K562 (cell line): Measurements from ENCODE around the gene TMEM184B. TPM values are rescaled to one million over a fixed set of nuclear protein-coding genes. Genes with fewer than 3 reads are reported as not detected.
A peak's percentile ranks its signal among the peaks of the same experiment; 100 is the strongest.

Experiments used
- PHB2 ChIP-seq: fragments of 450-650 bp; IDR thresholded peaks from 2 replicates; pipeline ENCODE4 v1.6.1; 2017; ENCODE audit warnings: low read depth
- PURB ChIP-seq: sonication (generic); formaldehyde crosslinking; IDR thresholded peaks from 2 replicates; pipeline ENCODE4 v1.9.0; 2021; ENCODE audit warnings: low read depth, mild to moderate bottlenecking, missing genetic modification reagents
- RAD21 ChIP-seq, 2 experiments: fragments of 250-450 bp in 1 of 2; fragments of 450-650 bp in 1 of 2; sonication (Bioruptor Pico) in 1 of 2; formaldehyde crosslinking in 1 of 2; IDR thresholded peaks in 1 of 2; conservative IDR thresholded peaks in 1 of 2; 2 replicates each; pipeline versions ENCODE4 v1.4.0 to v1.8.0; 2020 to 2022; ENCODE audit warnings: mild to moderate bottlenecking in 2 of 2, moderate library complexity in 1 of 2
- SMC3 ChIP-seq: conservative IDR thresholded peaks from 2 replicates; pipeline ENCODE4 v1.6.1; 2011; ENCODE audit warnings: low read depth, low read length, improper control_type of control experiment; ENCODE audit not compliant: insufficient read depth
- TOE1 ChIP-seq, 2 experiments: fragments of 450-650 bp in 1 of 2; sonication (generic) in 1 of 2; formaldehyde crosslinking in 1 of 2; IDR thresholded peaks; 2 replicates each; pipeline versions ENCODE4 v1.7.1 to v1.8.0; 2016 to 2022; ENCODE audit warnings: borderline replicate concordance in 2 of 2, mild to moderate bottlenecking in 2 of 2, antibody characterized with exemption in 1 of 2, inconsistent platforms in 1 of 2, low read depth in 1 of 2, missing genetic modification reagents in 1 of 2, moderate library complexity in 1 of 2
- YY1 ChIP-seq, 3 experiments: IDR thresholded peaks; 2 replicates each; pipeline ENCODE4 v1.6.1; 2011; ENCODE audit warnings: low read length in 2 of 3, mild to moderate bottlenecking in 2 of 3, moderate library complexity in 2 of 3, borderline replicate concordance in 1 of 3, control low read depth in 1 of 3, low read depth in 1 of 3; ENCODE audit not compliant: insufficient read depth in 3 of 3, insufficient replicate concordance in 2 of 3, control insufficient read depth in 1 of 3, insufficient read length in 1 of 3; ENCODE audit errors: extremely low read depth in 1 of 3
- ZNF124 ChIP-seq: sonication (generic); formaldehyde crosslinking; IDR thresholded peaks from 2 replicates; pipeline ENCODE4 v1.8.1; 2022; ENCODE audit warnings: missing genetic modification reagents
- ZNF239 ChIP-seq: fragments of 250-450 bp; sonication (Bioruptor Pico); IDR thresholded peaks from 2 replicates; pipeline ENCODE4 v1.4.0; 2020; ENCODE audit warnings: mild to moderate bottlenecking
- polyA plus RNA-seq, 8 experiments: library from polyadenylated mRNA; depleted of rRNA in 4 of 8; stranded (reverse) in 5 of 8; unstranded in 3 of 8; fragments of >200 nt; fragmentation: Nextera tagmentation in 2 of 8; fragmentation: Illumina TruSeq in 1 of 8; extraction: Ambion mirVana in 2 of 8; extraction: Trizol in 1 of 8; gene quantifications; 2 replicates each; pipeline versions ENCODE4 v1.2.1 to v1.2.3, GENCODE V29; 2011 to 2014; ENCODE audit warnings: inconsistent platforms in 1 of 8, missing spikeins in 1 of 8
- total RNA-seq, 7 experiments: library from RNA; depleted of rRNA in 6 of 7; stranded (reverse); fragments of >200 nt in 6 of 7; fragmentation: Illumina TruSeq in 2 of 7; extraction: Trizol in 2 of 7; gene quantifications; 2 replicates each; pipeline versions ENCODE4 v1.2.1 to v1.2.3, GENCODE V29; 2011 to 2021; ENCODE audit warnings: low replicate concordance in 1 of 7
- TF ChIP-seq, protein P1 (sequence below), 2 experiments: fragments of 450-650 bp in 1 of 2; sonication (generic) in 1 of 2; formaldehyde crosslinking in 1 of 2; IDR thresholded peaks; 2 replicates each; pipeline versions ENCODE4 v1.7.1 to v1.9.0; 2016 to 2022; ENCODE audit warnings: inconsistent platforms in 1 of 2, mild to moderate bottlenecking in 1 of 2, missing genetic modification reagents in 1 of 2
- TF ChIP-seq, protein P2 (sequence below), 2 experiments: fragments of 450-650 bp in 1 of 2; sonication (generic) in 1 of 2; formaldehyde crosslinking in 1 of 2; IDR thresholded peaks in 1 of 2; conservative IDR thresholded peaks in 1 of 2; 2 replicates each; pipeline versions ENCODE4 v1.6.1 to v1.8.1; 2016 to 2023; ENCODE audit warnings: mild to moderate bottlenecking in 2 of 2, moderate library complexity in 2 of 2, inconsistent platforms in 1 of 2, missing genetic modification reagents in 1 of 2
- TF ChIP-seq, protein P3 (sequence below), 2 experiments: fragments of 250-450 bp in 1 of 2; fragments of 450-650 bp in 1 of 2; sonication (Bioruptor Pico) in 1 of 2; IDR thresholded peaks; 2 replicates each; pipeline versions ENCODE4 v1.6.1 to v1.8.0; 2016 to 2021; ENCODE audit warnings: mild to moderate bottlenecking in 2 of 2, moderate library complexity in 2 of 2, missing compliant biosample characterization in 1 of 2, missing genetic modification characterization in 1 of 2

TMEM184B gene
- total and polyA plus RNA-seq, 9 of the 15 experiments (the other 6 are each of a cell fraction or from before 2014, with no cell fraction given), result 0.31 to 25.1 (median 6.2) TPM

DNA sequence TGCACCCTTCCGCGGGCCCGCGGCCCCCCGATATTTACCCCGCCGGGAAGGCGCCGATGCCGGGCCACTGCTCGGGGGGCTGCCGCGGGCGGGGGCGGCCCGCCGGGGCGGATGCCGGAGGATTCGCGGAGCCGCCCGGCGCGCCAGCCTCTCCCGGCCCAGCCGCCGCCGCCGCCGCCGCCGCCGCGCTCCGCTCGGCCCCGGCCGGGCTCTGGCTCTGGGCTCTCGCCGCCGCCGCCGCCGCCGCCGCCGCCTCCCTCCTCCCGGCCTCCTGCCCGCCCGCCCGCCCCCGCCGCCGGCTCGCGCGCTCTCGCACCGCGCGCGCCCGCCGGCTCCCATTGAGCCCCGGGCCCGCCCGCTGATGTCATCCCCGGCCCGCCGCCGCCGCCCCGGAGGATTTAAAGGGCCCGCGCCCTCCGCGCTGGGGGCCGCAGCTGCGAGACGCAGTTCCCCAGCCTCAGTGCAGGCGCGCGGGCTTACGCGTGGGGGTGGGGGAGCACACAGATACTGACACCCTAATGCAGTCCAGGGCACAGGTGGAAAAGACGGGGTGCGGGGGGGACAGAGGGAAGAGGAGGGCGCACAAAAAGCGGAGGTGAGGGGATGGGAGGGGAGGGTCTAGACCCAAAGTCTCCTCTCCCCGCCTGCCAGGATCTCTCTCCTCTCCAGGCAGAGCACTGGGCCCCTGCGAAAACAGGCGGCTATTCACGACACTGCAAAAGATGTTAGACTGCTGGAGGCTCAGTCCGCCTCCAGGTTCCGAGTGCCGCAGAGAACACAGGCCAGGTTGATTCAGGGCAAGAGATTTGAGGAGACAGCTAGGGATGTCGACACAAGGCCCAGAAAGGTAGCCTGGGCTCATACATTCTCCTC lies 44.5 kb upstream of the TMEM184B start, which contains the start of gene CSNK1E (continued):
- TF ChIP-seq, protein P1, sequence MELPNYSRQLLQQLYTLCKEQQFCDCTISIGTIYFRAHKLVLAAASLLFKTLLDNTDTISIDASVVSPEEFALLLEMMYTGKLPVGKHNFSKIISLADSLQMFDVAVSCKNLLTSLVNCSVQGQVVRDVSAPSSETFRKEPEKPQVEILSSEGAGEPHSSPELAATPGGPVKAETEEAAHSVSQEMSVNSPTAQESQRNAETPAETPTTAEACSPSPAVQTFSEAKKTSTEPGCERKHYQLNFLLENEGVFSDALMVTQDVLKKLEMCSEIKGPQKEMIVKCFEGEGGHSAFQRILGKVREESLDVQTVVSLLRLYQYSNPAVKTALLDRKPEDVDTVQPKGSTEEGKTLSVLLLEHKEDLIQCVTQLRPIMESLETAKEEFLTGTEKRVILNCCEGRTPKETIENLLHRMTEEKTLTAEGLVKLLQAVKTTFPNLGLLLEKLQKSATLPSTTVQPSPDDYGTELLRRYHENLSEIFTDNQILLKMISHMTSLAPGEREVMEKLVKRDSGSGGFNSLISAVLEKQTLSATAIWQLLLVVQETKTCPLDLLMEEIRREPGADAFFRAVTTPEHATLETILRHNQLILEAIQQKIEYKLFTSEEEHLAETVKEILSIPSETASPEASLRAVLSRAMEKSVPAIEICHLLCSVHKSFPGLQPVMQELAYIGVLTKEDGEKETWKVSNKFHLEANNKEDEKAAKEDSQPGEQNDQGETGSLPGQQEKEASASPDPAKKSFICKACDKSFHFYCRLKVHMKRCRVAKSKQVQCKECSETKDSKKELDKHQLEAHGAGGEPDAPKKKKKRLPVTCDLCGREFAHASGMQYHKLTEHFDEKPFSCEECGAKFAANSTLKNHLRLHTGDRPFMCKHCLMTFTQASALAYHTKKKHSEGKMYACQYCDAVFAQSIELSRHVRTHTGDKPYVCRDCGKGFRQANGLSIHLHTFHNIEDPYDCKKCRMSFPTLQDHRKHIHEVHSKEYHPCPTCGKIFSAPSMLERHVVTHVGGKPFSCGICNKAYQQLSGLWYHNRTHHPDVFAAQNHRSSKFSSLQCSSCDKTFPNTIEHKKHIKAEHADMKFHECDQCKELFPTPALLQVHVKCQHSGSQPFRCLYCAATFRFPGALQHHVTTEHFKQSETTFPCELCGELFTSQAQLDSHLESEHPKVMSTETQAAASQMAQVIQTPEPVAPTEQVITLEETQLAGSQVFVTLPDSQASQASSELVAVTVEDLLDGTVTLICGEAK (IDR thresholded peaks at IDR 0.05), result 0 out of 2 replicates have a peak, but pooled peaks have one; percentile 10
- TF ChIP-seq, protein P1 (CRISPR knock-in tag; IDR thresholded peaks at IDR 0.05), result no peak
- TF ChIP-seq SMC3 (no peak), TOE1 (IDR thresholded peaks at IDR 0.05; ENCODE audit: borderline replicate concordance) (peak; percentile 78; the same call in 1 of the 2 replicates), TOE1 (CRISPR knock-in tag; IDR thresholded peaks at IDR 0.05; ENCODE audit: borderline replicate concordance, low read depth) (no peak), PURB (CRISPR knock-in tag) (no peak), PHB2 (no peak), RAD21 (CRISPR knock-in tag; conservative IDR thresholded peaks at IDR 0.05 in 1 of 2, IDR thresholded peaks at IDR 0.05 in 1 of 2) (no peak), ZNF124 (CRISPR knock-in tag) (no peak), YY1 (IDR thresholded peaks at IDR 0.05; ENCODE audit: borderline replicate concordance in 1 of 3, control insufficient read depth in 1 of 3, extremely low read depth in 1 of 3, insufficient read depth in 3 of 3, insufficient read length in 1 of 3, insufficient replicate concordance in 2 of 3, low read depth in 1 of 3, low read length in 2 of 3) (peak in 2 of 3 experiments; percentile 43 to 56), ZNF239 (CRISPR knock-in tag) (no peak)
- TF ChIP-seq, protein P2, sequence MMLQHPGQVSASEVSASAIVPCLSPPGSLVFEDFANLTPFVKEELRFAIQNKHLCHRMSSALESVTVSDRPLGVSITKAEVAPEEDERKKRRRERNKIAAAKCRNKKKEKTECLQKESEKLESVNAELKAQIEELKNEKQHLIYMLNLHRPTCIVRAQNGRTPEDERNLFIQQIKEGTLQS (IDR thresholded peaks at IDR 0.05), result peak; percentile 72
- TF ChIP-seq, protein P2 (CRISPR knock-in tag; conservative IDR thresholded peaks at IDR 0.05), result no peak
- TF ChIP-seq, protein P3, sequence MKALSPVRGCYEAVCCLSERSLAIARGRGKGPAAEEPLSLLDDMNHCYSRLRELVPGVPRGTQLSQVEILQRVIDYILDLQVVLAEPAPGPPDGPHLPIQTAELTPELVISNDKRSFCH (CRISPR knock-in tag; IDR thresholded peaks at IDR 0.05), result no peak
- TF ChIP-seq, protein P3 (tag; IDR thresholded peaks at IDR 0.05), result no peak
